Measurements from ENCODE around the gene ANKRD13C.
"Not testable (repeated sequence)": the region's sequence is repeated elsewhere in the genome, so short reads cannot be mapped to it uniquely, and the experiment has no call there.

Gene ANKRD13C

DNA sequence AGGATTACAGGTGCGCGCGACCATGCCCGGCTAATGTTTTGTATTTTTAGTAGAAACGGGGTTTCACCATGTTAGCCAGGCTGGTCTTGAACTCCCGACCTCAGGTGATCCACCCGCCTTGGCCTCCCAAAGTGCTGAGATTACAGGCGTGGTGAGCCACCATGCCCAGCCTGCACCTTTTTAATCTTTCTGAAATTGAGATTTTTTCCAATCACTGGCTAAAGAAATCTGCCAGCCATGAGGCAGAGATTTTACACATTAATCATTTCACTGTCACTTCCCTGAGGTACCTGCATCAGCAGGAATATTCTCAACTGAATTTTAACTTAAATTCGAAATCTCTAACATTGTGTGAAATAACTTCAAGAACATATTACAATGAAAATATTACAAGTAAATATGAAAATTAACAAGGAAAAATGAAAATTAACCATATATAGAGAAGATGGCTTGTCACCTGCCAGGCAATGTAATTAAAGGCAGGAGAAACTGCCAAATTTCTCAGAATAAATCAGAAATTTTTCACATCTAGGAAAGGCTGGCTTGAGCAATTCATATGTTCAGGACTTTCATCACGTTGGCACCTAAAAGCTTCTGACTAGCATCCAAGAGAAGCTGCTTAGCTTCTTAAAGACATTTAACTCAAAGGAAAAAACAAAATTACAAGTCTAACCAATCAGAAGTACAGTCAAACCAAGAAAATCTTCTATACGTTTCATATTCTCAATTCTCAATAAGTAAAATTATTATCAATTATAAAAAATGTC, 5.9 kb downstream of the ANKRD13C start:
- ATAC-seq: no peak
- TF ChIP-seq ZFP30 (CRISPR knock-in tag; IDR thresholded peaks at IDR 0.05): no peak
- TF ChIP-seq CSRNP3 (CRISPR knock-in tag; IDR thresholded peaks at IDR 0.05): no peak
- TF ChIP-seq TOX (CRISPR knock-in tag; IDR thresholded peaks at IDR 0.05; ENCODE audit: borderline replicate concordance): no peak
- no peak for TF ChIP-seq ZNF8 (CRISPR knock-in tag; IDR thresholded peaks at IDR 0.05)
- TF ChIP-seq, protein P1, sequence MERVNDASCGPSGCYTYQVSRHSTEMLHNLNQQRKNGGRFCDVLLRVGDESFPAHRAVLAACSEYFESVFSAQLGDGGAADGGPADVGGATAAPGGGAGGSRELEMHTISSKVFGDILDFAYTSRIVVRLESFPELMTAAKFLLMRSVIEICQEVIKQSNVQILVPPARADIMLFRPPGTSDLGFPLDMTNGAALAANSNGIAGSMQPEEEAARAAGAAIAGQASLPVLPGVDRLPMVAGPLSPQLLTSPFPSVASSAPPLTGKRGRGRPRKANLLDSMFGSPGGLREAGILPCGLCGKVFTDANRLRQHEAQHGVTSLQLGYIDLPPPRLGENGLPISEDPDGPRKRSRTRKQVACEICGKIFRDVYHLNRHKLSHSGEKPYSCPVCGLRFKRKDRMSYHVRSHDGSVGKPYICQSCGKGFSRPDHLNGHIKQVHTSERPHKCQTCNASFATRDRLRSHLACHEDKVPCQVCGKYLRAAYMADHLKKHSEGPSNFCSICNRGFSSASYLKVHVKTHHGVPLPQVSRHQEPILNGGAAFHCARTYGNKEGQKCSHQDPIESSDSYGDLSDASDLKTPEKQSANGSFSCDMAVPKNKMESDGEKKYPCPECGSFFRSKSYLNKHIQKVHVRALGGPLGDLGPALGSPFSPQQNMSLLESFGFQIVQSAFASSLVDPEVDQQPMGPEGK (CRISPR knock-in tag; IDR thresholded peaks at IDR 0.05; ENCODE audit: borderline replicate concordance): no peak
- no peak for TF ChIP-seq TCF4 (CRISPR knock-in tag; IDR thresholded peaks at IDR 0.05; ENCODE audit: borderline replicate concordance)
- no peak for TF ChIP-seq OSR1 (CRISPR knock-in tag; IDR thresholded peaks at IDR 0.05)
- no peak for TF ChIP-seq ZC3H10 (CRISPR knock-in tag; IDR thresholded peaks at IDR 0.05)
- no peak for TF ChIP-seq PPARA (CRISPR knock-in tag; IDR thresholded peaks at IDR 0.05; ENCODE audit: borderline replicate concordance)
- no peak for TF ChIP-seq CSDC2 (CRISPR knock-in tag; IDR thresholded peaks at IDR 0.05)
- no peak for TF ChIP-seq RARB (CRISPR knock-in tag; IDR thresholded peaks at IDR 0.05)
- no peak for TF ChIP-seq ZNF70 (CRISPR knock-in tag; IDR thresholded peaks at IDR 0.05)
- no peak for TF ChIP-seq CREB5 (CRISPR knock-in tag; IDR thresholded peaks at IDR 0.05; ENCODE audit: low read depth)
- no peak for TF ChIP-seq ZFP3 (CRISPR knock-in tag; IDR thresholded peaks at IDR 0.05)
- no peak for TF ChIP-seq BACH2 (CRISPR knock-in tag; IDR thresholded peaks at IDR 0.05; ENCODE audit: borderline replicate concordance)
- TF ChIP-seq TSHZ2 (CRISPR knock-in tag; IDR thresholded peaks at IDR 0.05): no peak

GRCh38 chr1:70339644-70340043, 14.9 kb downstream of the ANKRD13C start:
- not testable (repeated sequence) for ATAC-seq

GRCh38 chr1:70336050-70336449, 18.5 kb downstream of the ANKRD13C start:
- ATAC-seq: no peak
- TF ChIP-seq ZNF565 (CRISPR knock-in tag; conservative IDR thresholded peaks at IDR 0.05; ENCODE audit: low read depth): no peak
- no peak for TF ChIP-seq RARB (CRISPR knock-in tag; IDR thresholded peaks at IDR 0.05)
- no peak for TF ChIP-seq SNAI2 (CRISPR knock-in tag; IDR thresholded peaks at IDR 0.05)
- no peak for TF ChIP-seq CREB5 (CRISPR knock-in tag; IDR thresholded peaks at IDR 0.05; ENCODE audit: low read depth)
- TF ChIP-seq, protein P1 (CRISPR knock-in tag; IDR thresholded peaks at IDR 0.05; ENCODE audit: borderline replicate concordance): no peak
- TF ChIP-seq CSRNP3 (CRISPR knock-in tag; IDR thresholded peaks at IDR 0.05): no peak
- TF ChIP-seq ARNTL (CRISPR knock-in tag; IDR thresholded peaks at IDR 0.05; ENCODE audit: borderline replicate concordance, low read depth): no peak

All from SK-N-SH treated with all-trans-retinoic acid at 6 μM for 48 hours (cell line).